IgD-negative memory B cell (primary cell): Measurements from ENCODE around the gene MAS1. TPM values are rescaled to one million over a fixed set of nuclear protein-coding genes. Genes with fewer than 3 reads are reported as not detected.
"Not testable (repeated sequence)": the region's sequence is repeated elsewhere in the genome, so short reads cannot be mapped to it uniquely, and the experiment has no call there.

Experiments
- H3K27ac Mint-ChIP-seq, 3 donors: one replicate each; pipeline ENCODE4 v1.8.0; 2020 to 2022; ENCODE audit warnings: mild to moderate bottlenecking in 3 of 3, mixed read lengths in 3 of 3, moderate library complexity in 1 of 3
- H3K27me3 Mint-ChIP-seq: one replicate; pipeline ENCODE4 v1.8.0; 2021; ENCODE audit warnings: mixed read lengths
- H3K36me3 Mint-ChIP-seq: one replicate; pipeline ENCODE4 v1.8.0; 2020; ENCODE audit warnings: mild to moderate bottlenecking, mixed read lengths
- H3K4me1 Mint-ChIP-seq, 3 donors: one replicate each; pipeline ENCODE4 v1.8.0; 2020 to 2022; ENCODE audit warnings: mixed read lengths in 3 of 3, mild to moderate bottlenecking in 1 of 3
- H3K4me3 Mint-ChIP-seq, 4 donors: one replicate each; pipeline ENCODE4 v1.8.0; 2020 to 2022; ENCODE audit warnings: mild to moderate bottlenecking in 4 of 4, mixed read lengths in 4 of 4, moderate library complexity in 3 of 4
- H3K9me3 Mint-ChIP-seq, 3 donors: one replicate each; pipeline ENCODE4 v1.8.0; 2020 to 2021; ENCODE audit warnings: mixed read lengths in 3 of 3, mild to moderate bottlenecking in 1 of 3
- polyA plus RNA-seq: library from polyadenylated mRNA; unstranded; fragments of 300-500 nt; fragmentation: Illumina TruSeq; gene quantifications from one replicate; pipeline ENCODE4 v1.2.3, GENCODE V29; 2021

The MAS1 gene
- not detected for polyA plus RNA-seq

- no peaks in the 10 kb centered on the region for H3K9me3 Mint-ChIP-seq
- H3K4me1 Mint-ChIP-seq = no peaks in the 10 kb centered on the region
- no peak within 1 kb of the TSS for H3K4me3 Mint-ChIP-seq
- peaks cover 37% of the 10 kb centered on the region for H3K27me3 Mint-ChIP-seq
- no peaks in the 10 kb centered on the region for H3K36me3 Mint-ChIP-seq
- H3K27ac Mint-ChIP-seq = no peak within 1 kb of the TSS
Observed at GRCh38 chr6:159890792-159891191, at the start of gene MAS1. Gene MAS1 (plus strand): TSS chr6:159890988. CDS start chr6:159906956, 15,968 bp downstream.

GRCh38 chr6:159842035-159842434, 48.8 kb upstream of the MAS1 start:
- Mint-ChIP-seq H3K27ac (no peak overlapping the region), H3K36me3 (no peaks in the 10 kb centered on the region), H3K4me3 (no peak overlapping the region), H3K9me3 (peaks cover 0 to 5% (median 0%) of the 10 kb centered on the region in 3 donors), H3K4me1 (no peaks in the 10 kb centered on the region), H3K27me3 (peaks cover 14% of the 10 kb centered on the region)

GRCh38 chr6:159844737-159845645, 45.8 kb upstream of the MAS1 start:
- Mint-ChIP-seq H3K4me3 (no peak overlapping the region), H3K27ac (no peak overlapping the region), H3K9me3 (peaks cover 5 to 15% (median 7%) of the 10 kb centered on the region in 3 donors), H3K4me1 (no peaks in the 10 kb centered on the region), H3K36me3 (peaks cover 1% of the 10 kb centered on the region), H3K27me3 (peaks cover 11% of the 10 kb centered on the region)

GRCh38 chr6:159848552-159848951, 42.2 kb upstream of the MAS1 start:
- not testable (repeated sequence) for H3K4me1 Mint-ChIP-seq, H3K27me3 Mint-ChIP-seq, H3K36me3 Mint-ChIP-seq, H3K4me3 Mint-ChIP-seq, H3K27ac Mint-ChIP-seq
- H3K9me3 Mint-ChIP-seq = peaks cover 6 to 16% (median 7%) of the 10 kb centered on the region in 3 donors

GRCh38 chr6:159849851-159850250, 40.9 kb upstream of the MAS1 start:
- not testable (repeated sequence) for H3K4me1 Mint-ChIP-seq, H3K36me3 Mint-ChIP-seq, H3K27me3 Mint-ChIP-seq, H3K4me3 Mint-ChIP-seq, H3K27ac Mint-ChIP-seq
- peaks cover 6 to 16% (median 7%) of the 10 kb centered on the region in 3 donors for H3K9me3 Mint-ChIP-seq

GRCh38 chr6:159852877-159853276, 37.9 kb upstream of the MAS1 start:
- H3K9me3 Mint-ChIP-seq = peaks cover 5 to 15% (median 13%) of the 10 kb centered on the region in 3 donors
- H3K27ac Mint-ChIP-seq = no peak overlapping the region
- no peaks in the 10 kb centered on the region for H3K4me1 Mint-ChIP-seq
- peaks cover 6% of the 10 kb centered on the region for H3K27me3 Mint-ChIP-seq
- no peak overlapping the region for H3K4me3 Mint-ChIP-seq
- peaks cover 1% of the 10 kb centered on the region for H3K36me3 Mint-ChIP-seq

GRCh38 chr6:159853754-159854153, 37.0 kb upstream of the MAS1 start:
- H3K9me3 Mint-ChIP-seq = peaks cover 2 to 12% (median 8%) of the 10 kb centered on the region in 3 donors
- no peak overlapping the region for H3K4me3 Mint-ChIP-seq
- H3K27ac Mint-ChIP-seq = no peak overlapping the region
- no peaks in the 10 kb centered on the region for H3K4me1 Mint-ChIP-seq
- H3K27me3 Mint-ChIP-seq = peaks cover 8% of the 10 kb centered on the region
- peaks cover 1% of the 10 kb centered on the region for H3K36me3 Mint-ChIP-seq

- no peak overlapping the region for H3K27ac Mint-ChIP-seq
- no peaks in the 10 kb centered on the region for H3K4me1 Mint-ChIP-seq
- H3K36me3 Mint-ChIP-seq = no peaks in the 10 kb centered on the region
- H3K4me3 Mint-ChIP-seq = no peak overlapping the region
- H3K27me3 Mint-ChIP-seq = peaks cover 12% of the 10 kb centered on the region
- peaks cover 2 to 12% (median 8%) of the 10 kb centered on the region in 3 donors for H3K9me3 Mint-ChIP-seq
Observed at GRCh38 chr6:159854959-159855358, 35.8 kb upstream of the MAS1 start.

- no peak overlapping the region for H3K27ac Mint-ChIP-seq
- no peaks in the 10 kb centered on the region for H3K4me1 Mint-ChIP-seq
- no peak overlapping the region for H3K4me3 Mint-ChIP-seq
- peaks cover 21% of the 10 kb centered on the region for H3K27me3 Mint-ChIP-seq
- H3K9me3 Mint-ChIP-seq = peaks cover 0 to 10% (median 8%) of the 10 kb centered on the region in 3 donors
- H3K36me3 Mint-ChIP-seq = no peaks in the 10 kb centered on the region
Observed at GRCh38 chr6:159858259-159858658, 32.5 kb upstream of the MAS1 start.

GRCh38 chr6:159860482-159860881, 30.3 kb upstream of the MAS1 start:
- Mint-ChIP-seq H3K36me3 (no peaks in the 10 kb centered on the region), H3K9me3 (peaks cover 0 to 13% (median 8%) of the 10 kb centered on the region in 3 donors), H3K27ac (no peak overlapping the region), H3K27me3 (peaks cover 21% of the 10 kb centered on the region), H3K4me1 (no peaks in the 10 kb centered on the region), H3K4me3 (no peak overlapping the region)

GRCh38 chr6:159862103-159862502, 28.7 kb upstream of the MAS1 start:
- Mint-ChIP-seq H3K9me3 (peaks cover 0 to 8% (median 5%) of the 10 kb centered on the region in 3 donors), H3K36me3 (no peaks in the 10 kb centered on the region), H3K27ac (peak overlapping the region in 1 of 3 donors; percentile 33), H3K4me1 (no peaks in the 10 kb centered on the region), H3K4me3 (no peak overlapping the region), H3K27me3 (peaks cover 21% of the 10 kb centered on the region)

- H3K27me3 Mint-ChIP-seq = peaks cover 14% of the 10 kb centered on the region
- not testable (repeated sequence) for H3K36me3 Mint-ChIP-seq, H3K4me1 Mint-ChIP-seq, H3K9me3 Mint-ChIP-seq, H3K4me3 Mint-ChIP-seq, H3K27ac Mint-ChIP-seq
Observed at GRCh38 chr6:159863341-159863740, 27.4 kb upstream of the MAS1 start.

GRCh38 chr6:159865226-159865920, 25.4 kb upstream of the MAS1 start:
- no peak overlapping the region for H3K27ac Mint-ChIP-seq
- no peaks in the 10 kb centered on the region for H3K4me1 Mint-ChIP-seq
- peaks cover 0 to 4% (median 0%) of the 10 kb centered on the region in 3 donors for H3K9me3 Mint-ChIP-seq
- peaks cover 10% of the 10 kb centered on the region for H3K27me3 Mint-ChIP-seq
- peaks cover 4% of the 10 kb centered on the region for H3K36me3 Mint-ChIP-seq
- H3K4me3 Mint-ChIP-seq = no peak overlapping the region

GRCh38 chr6:159866286-159867247, 24.2 kb upstream of the MAS1 start:
- Mint-ChIP-seq H3K27ac (no peak overlapping the region), H3K27me3 (peaks cover 8% of the 10 kb centered on the region), H3K4me1 (no peaks in the 10 kb centered on the region), H3K4me3 (no peak overlapping the region), H3K36me3 (peaks cover 4% of the 10 kb centered on the region), H3K9me3 (peaks cover 0 to 4% (median 0%) of the 10 kb centered on the region in 3 donors)
